GM10248 (cell line): Measurements from ENCODE around the gene SFTPD.
"Not testable (repeated sequence)": the region's sequence is repeated elsewhere in the genome, so short reads cannot be mapped to it uniquely, and the experiment has no call there.

ENCODE experiments used
- CTCF ChIA-PET: fragments of 300-600 bp; sonication (Branson Sonifier 250); formaldehyde crosslinking; extraction: SDS; loops from one replicate; lab custom pipeline; 2021; ENCODE audit warnings: antibody characterized with exemption; lab: Yijun Ruan, JAX
- POLR2A ChIA-PET: fragments of 350-650 bp; sonication (Branson Sonifier 250); formaldehyde crosslinking; extraction: SDS; loops from one replicate; lab custom pipeline; 2020; ENCODE audit warnings: antibody characterized with exemption; lab: Yijun Ruan, JAX
- DNase-seq: peaks from one replicate; pipeline ENCODE4 v3.0.0; 2012; ENCODE audit errors: extremely low spot score
- TF ChIP-seq, protein P1 (sequence below): IDR thresholded peaks from 2 replicates; pipeline ENCODE4 v1.5.1; 2012; ENCODE audit warnings: mild to moderate bottlenecking, low read depth; ENCODE audit errors: extremely low read depth, missing control alignments, control extremely low read depth

Gene SFTPD

DNA sequence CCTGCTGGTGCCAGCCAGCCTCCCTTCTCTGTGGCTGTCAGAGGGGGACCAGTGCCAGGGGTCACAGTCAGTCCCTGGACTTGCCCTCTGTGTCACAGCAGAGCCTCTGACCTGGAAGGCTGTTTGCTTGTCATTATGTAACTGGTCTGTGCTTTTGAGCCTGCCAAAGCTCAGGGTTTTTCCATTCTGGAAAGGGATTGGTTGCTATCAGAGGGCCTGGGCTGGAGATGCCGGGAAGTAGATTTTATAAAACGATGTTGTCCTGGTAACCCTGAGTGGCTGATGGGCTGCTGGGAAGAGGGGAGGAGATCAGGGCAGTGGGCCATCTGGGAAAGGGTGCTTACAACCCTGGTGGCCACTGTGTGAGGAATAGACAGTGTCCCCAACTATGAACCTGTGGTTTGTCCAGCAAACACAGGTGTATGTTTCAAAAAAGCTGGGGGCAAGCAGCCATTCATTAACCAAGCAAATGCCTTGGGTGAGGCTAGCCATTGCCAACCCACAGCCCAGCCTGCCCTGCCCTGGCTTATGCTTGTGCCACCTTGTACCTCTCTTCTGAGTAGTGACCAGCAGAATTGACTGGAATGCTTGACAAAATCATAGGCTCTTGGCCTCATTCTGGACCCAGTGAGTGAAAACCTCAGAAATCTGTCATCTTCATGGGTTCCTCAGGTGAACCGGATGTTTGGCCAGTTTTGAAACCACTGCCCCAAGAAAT lies 21.6 kb downstream of the SFTPD start:
- CTCF ChIA-PET: no interaction called here
- POLR2A ChIA-PET: no interaction called here
- TF ChIP-seq, protein P1, sequence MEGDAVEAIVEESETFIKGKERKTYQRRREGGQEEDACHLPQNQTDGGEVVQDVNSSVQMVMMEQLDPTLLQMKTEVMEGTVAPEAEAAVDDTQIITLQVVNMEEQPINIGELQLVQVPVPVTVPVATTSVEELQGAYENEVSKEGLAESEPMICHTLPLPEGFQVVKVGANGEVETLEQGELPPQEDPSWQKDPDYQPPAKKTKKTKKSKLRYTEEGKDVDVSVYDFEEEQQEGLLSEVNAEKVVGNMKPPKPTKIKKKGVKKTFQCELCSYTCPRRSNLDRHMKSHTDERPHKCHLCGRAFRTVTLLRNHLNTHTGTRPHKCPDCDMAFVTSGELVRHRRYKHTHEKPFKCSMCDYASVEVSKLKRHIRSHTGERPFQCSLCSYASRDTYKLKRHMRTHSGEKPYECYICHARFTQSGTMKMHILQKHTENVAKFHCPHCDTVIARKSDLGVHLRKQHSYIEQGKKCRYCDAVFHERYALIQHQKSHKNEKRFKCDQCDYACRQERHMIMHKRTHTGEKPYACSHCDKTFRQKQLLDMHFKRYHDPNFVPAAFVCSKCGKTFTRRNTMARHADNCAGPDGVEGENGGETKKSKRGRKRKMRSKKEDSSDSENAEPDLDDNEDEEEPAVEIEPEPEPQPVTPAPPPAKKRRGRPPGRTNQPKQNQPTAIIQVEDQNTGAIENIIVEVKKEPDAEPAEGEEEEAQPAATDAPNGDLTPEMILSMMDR: no peak
- DNase-seq: peak; percentile 3

DNA sequence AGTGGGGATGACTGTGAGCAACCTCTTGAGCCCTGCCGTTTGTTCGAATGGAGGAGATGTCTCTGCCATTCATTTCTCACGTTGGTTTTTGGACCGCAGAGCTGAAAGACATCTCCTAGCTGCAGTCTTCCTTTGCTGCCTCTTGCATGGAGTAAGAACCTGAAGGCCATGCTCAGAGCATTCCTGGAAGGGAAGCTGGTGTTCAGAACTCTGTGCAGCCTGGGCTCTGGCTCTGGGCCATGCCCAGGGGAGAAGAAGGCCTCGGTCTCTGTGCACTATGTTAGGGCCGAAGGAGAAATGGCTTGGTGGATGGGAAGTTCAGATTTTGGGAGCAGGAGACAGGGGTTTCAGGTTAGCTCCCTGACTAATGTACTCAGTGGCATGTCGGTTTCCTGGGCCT lies 22.9 kb downstream of the SFTPD start:
- ChIA-PET POLR2A (no interaction called here), CTCF (interaction anchor here (1.3 to 2.5 kb wide), 2 partner anchors 363 to 389 kb away, joined by 3 to 8 read pairs; no protein-coding TSS in a partner anchor)
- peak; percentile 3 for DNase-seq
- TF ChIP-seq, protein P1: no peak

DNA sequence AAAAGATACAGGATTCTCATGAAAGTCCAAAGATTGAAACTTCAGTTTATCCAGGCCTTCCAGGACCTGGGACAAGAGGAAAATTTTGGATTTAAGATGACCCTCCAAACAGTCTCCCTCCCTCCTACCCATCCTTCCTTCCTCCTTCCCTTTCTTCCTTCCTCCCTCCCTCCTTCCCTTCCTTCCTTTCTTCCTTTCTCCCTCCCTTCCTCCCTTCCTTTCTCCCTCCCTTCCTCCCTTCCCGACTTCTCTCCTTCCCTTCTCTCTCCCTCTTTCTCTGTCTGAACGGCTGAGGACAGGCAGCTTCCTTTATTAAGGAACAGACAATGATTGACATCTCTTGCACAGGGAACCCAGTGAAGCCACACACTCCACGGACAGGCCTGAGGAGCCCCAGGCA lies 23.3 kb downstream of the SFTPD start:
- no peak for DNase-seq
- ChIA-PET POLR2A (no interaction called here), CTCF (interaction anchor here (0.9 to 2.5 kb wide), 3 partner anchors 19 to 388 kb away, joined by 3 to 8 read pairs (median 3); no protein-coding TSS in a partner anchor)
- TF ChIP-seq, protein P1: no peak

DNA sequence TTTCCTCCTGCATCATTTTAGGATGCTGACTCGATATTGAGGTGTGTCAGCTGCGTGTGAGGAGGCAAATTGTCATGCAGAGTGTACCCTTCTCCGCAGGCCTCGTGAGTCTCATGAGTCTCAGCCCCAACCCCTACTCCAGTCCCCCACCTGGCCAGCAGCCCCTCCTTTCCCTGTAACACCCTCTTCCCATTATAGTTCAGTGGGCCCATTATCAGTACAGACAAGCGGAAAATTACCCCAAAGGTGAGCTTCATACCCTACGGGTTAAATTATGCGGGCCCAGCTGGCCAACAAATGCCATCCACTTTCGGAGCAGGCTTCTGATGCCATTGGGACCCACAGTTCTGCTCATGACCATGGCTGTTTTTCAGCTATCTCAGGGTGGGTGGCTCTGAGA lies 25.2 kb downstream of the SFTPD start:
- CTCF ChIA-PET: interaction anchor here (0.8 to 2.5 kb wide), 2 partner anchors 145 to 386 kb away, joined by 3 to 8 read pairs; no protein-coding TSS in a partner anchor
- DNase-seq: no peak
- POLR2A ChIA-PET: no interaction called here
- TF ChIP-seq, protein P1: no peak

DNA sequence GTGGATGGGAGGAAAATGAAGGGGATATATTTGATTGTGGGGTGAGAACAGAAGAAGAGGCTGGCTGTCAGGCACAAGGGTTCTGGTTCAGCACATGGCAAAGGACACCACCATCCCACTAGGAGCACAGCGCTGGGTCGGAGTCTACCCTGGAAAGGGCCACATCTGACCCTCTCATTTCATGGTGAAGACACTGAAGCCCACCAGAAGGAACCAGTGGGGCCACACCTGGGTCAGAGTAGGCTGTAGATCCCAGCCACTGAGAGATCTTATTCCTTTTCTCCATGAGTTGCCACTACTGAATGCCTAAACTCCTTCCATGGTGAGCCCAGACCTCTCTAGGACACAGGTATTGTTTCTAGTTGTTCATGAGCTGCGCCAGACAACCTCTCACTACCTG lies 25.8 kb downstream of the SFTPD start:
- DNase-seq: no peak
- ChIA-PET POLR2A (no interaction called here), CTCF (interaction anchor here (0.8 kb wide), 1 partner anchor 144 kb away, joined by 3 read pairs; no protein-coding TSS in a partner anchor)
- TF ChIP-seq, protein P1: no peak

DNA sequence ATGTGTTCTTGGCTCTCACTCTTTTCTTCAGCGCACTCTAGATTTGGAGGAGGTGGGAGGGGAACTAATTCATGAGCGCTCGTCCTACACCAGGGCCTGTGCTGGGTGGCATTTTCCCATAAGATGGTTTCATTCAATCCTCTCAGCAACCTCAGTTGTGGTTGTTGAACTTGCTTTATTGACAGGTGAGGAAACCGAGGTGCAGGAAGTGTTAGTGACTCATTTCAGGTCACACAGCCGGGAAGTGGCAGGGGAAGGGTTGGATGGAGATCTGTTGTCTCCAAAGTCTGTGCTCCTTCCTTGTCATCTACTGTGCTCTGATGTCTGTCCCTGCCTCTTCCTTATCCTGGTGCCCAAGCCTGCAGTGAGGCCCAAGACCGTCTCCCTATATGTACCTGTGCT lies 26.9 kb downstream of the SFTPD start:
- POLR2A ChIA-PET, CTCF ChIA-PET, DNase-seq: not testable (repeated sequence)

DNA sequence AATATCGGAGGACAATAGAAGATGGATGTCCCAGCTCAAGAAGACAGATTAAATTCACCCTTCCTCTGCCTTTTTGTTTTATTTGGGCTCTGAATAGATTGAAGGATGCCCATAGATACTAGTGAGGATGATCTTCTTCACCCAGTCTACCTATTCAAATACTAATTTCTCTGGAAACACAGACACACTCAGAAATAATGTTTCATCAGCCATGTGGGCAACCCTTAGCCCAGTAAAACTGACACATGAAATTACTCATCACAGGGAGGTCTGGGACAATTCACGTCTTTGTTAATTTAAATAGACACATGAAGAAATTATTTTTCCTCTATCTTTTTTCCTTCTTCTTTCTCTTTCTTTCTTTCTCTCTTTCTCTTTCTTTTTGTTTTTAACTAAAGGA lies 33.1 kb downstream of the SFTPD start:
- DNase-seq, CTCF ChIA-PET, POLR2A ChIA-PET: not testable (repeated sequence)

DNA sequence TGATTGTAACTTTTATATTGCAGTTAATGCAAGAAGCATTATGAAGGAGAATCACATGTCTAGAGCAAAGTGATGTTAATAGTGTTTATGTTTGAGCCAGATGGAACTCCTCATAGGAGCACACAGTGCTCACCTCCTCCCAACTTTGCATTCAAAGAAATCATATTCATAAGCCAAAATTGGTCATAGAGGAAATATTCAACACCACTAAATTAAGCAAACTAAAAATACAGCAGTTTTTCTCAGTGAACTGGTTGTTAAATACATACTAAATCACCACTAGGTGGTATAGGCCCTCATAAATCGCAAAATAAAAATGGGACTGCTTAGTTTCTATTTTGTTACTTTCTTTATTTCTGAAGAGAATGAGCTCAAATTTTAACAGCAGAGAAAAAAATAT lies 34.4 kb downstream of the SFTPD start:
- CTCF ChIA-PET, POLR2A ChIA-PET, DNase-seq: not testable (repeated sequence)
